Mammary epithelial cell (primary cell): Measurements from ENCODE around the gene KYNU.

Source experiments
- EZH2 ChIP-seq: IDR thresholded peaks from 2 replicates; pipeline ENCODE4 v1.6.1; 2012; ENCODE audit warnings: low read length, inconsistent platforms, borderline replicate concordance
- TF ChIP-seq, protein P1 (sequence below), 2 donors: IDR thresholded peaks in 1 of 2; conservative IDR thresholded peaks in 1 of 2; 2 replicates each; pipeline ENCODE4 v1.5.1; 2011 to 2012; ENCODE audit warnings: inconsistent platforms in 2 of 2, low read length in 2 of 2, mild to moderate bottlenecking in 2 of 2, control low read depth in 1 of 2, low read depth in 1 of 2; ENCODE audit not compliant: insufficient read depth in 1 of 2; ENCODE audit errors: extremely low read depth in 1 of 2

GRCh38 chr2:143026411-143027054, 149.1 kb downstream of the KYNU start:
- TF ChIP-seq, protein P1, sequence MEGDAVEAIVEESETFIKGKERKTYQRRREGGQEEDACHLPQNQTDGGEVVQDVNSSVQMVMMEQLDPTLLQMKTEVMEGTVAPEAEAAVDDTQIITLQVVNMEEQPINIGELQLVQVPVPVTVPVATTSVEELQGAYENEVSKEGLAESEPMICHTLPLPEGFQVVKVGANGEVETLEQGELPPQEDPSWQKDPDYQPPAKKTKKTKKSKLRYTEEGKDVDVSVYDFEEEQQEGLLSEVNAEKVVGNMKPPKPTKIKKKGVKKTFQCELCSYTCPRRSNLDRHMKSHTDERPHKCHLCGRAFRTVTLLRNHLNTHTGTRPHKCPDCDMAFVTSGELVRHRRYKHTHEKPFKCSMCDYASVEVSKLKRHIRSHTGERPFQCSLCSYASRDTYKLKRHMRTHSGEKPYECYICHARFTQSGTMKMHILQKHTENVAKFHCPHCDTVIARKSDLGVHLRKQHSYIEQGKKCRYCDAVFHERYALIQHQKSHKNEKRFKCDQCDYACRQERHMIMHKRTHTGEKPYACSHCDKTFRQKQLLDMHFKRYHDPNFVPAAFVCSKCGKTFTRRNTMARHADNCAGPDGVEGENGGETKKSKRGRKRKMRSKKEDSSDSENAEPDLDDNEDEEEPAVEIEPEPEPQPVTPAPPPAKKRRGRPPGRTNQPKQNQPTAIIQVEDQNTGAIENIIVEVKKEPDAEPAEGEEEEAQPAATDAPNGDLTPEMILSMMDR (conservative IDR thresholded peaks at IDR 0.05 in 1 of 2, IDR thresholded peaks at IDR 0.05 in 1 of 2; ENCODE audit: extremely low read depth in 1 of 2, insufficient read depth in 1 of 2, low read depth in 1 of 2, low read length in 2 of 2), result no peak
- TF ChIP-seq EZH2, result no peak
